ENCODE data around the gene MAN2B2. TPM values are rescaled to one million over a fixed set of nuclear protein-coding genes. Genes with fewer than 3 reads are reported as not detected.
"Not testable (repeated sequence)": the region's sequence is repeated elsewhere in the genome, so short reads cannot be mapped to it uniquely, and the experiment has no call there.

Gene MAN2B2
- total and polyA plus RNA-seq, 7 experiments from 2014 or later: 10.5 to 56.2 (median 32.3) TPM

DNA sequence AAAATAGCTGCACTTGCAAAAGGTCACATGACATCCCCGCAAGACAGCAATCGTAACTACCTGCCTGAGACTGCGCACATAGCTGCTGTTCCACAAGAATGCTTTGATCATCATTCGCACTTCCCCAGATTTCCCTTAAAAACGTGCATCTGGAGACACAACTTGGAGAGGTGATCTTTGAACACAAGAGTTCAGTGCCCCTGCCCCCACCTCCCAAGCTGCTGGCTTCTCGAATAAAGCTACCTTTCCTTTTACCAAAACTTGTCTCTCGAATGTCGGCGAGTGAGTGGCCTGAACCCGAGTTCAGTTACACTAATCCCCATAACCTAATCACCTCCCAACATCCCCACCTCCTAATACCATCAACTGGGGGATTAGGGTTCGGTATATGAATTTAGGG, 51.1 kb downstream of the MAN2B2 start:
- Histone ChIP-seq H3K9me3 (ENCODE audit: control insufficient read depth in 2 of 3, low read length in 3 of 3) (no peaks in the 10 kb centered on the region), H3K36me3 (ENCODE audit: control insufficient read depth in 2 of 3, insufficient read depth in 3 of 3, low read length in 3 of 3) (peaks cover 0 to 8% (median 0%) of the 10 kb centered on the region in 3 experiments), H3K27me3 (ENCODE audit: control insufficient read depth in 2 of 2, insufficient read depth in 2 of 2, low read length in 2 of 2) (no peaks in the 10 kb centered on the region), H3K4me1 (ENCODE audit: control insufficient read depth in 2 of 2, insufficient read depth in 2 of 2, low read length in 2 of 2) (no peaks in the 10 kb centered on the region), H3K27ac (ENCODE audit: low read depth, low read length) (no peak overlapping the region), H3K4me3 (ENCODE audit: low read length) (no peak overlapping the region)
- no peaks in the 10 kb centered on the region for H3K4me1 Mint-ChIP-seq
- no peak for DNase-seq
- CTCF ChIA-PET: interaction anchor here (0.5 kb wide), 1 partner anchor 1166 kb away, joined by 3 read pairs; no protein-coding TSS in a partner anchor
- POLR2A ChIA-PET: no interaction called here
- H3K27ac Mint-ChIP-seq: no peak overlapping the region
- intact Hi-C loops (cut with micrococcal nuclease): no loop called here
- H3K27me3 Mint-ChIP-seq: peaks cover 0 to 8% (median 0%) of the 10 kb centered on the region in 5 donors
- no peak overlapping the region for H3K4me3 Mint-ChIP-seq
- peaks cover 0 to 1% (median 0%) of the 10 kb centered on the region in 11 donors for H3K9me3 Mint-ChIP-seq
- no peak for ATAC-seq
- peaks cover 3 to 10% (median 5%) of the 10 kb centered on the region in 5 donors for H3K36me3 Mint-ChIP-seq

GRCh38 chr4:6627832-6628231, 52.8 kb downstream of the MAN2B2 start:
- Histone ChIP-seq H3K36me3 (ENCODE audit: control insufficient read depth in 2 of 3, insufficient read depth in 3 of 3, low read length in 3 of 3) (peaks cover 0 to under 1% (median 0%) of the 10 kb centered on the region in 3 experiments), H3K4me3 (ENCODE audit: low read length) (no peak overlapping the region), H3K27ac (ENCODE audit: low read depth, low read length) (no peak overlapping the region), H3K27me3 (ENCODE audit: control insufficient read depth in 2 of 2, insufficient read depth in 2 of 2, low read length in 2 of 2) (no peaks in the 10 kb centered on the region), H3K9me3 (ENCODE audit: control insufficient read depth in 2 of 3, low read length in 3 of 3) (no peaks in the 10 kb centered on the region), H3K4me1 (ENCODE audit: control insufficient read depth in 2 of 2, insufficient read depth in 2 of 2, low read length in 2 of 2) (no peaks in the 10 kb centered on the region)
- H3K4me1 Mint-ChIP-seq: no peaks in the 10 kb centered on the region
- H3K27ac Mint-ChIP-seq: no peak overlapping the region
- ChIA-PET POLR2A (no interaction called here), CTCF (no interaction called here)
- H3K9me3 Mint-ChIP-seq: peaks cover 0 to 1% (median 0%) of the 10 kb centered on the region in 11 donors
- H3K27me3 Mint-ChIP-seq: peaks cover 0 to 8% (median 0%) of the 10 kb centered on the region in 5 donors
- intact Hi-C loops (cut with micrococcal nuclease): no loop called here
- ATAC-seq (no peak), DNase-seq (no peak)
- no peak overlapping the region for H3K4me3 Mint-ChIP-seq
- no peaks in the 10 kb centered on the region for H3K36me3 Mint-ChIP-seq

DNA sequence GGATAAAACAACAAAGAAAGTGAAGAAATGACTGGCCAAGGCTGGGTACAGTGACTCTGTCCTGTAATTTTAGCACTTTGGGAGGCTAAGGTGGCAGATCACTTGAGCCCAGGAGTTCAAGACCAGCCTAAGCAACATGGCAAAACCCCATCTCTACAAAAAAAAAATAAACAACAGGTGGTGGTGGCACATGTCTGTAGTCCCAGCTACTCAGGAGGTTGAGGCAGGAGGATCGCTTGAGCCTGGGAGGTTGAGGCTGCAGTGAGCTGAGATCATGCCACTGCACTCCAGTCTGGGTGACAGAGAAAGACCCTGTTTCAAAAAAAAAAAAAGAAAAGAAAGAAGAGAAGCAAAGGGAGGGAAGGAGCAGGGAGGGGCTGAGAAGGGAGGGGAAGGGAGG, 53.5 kb downstream of the MAN2B2 start:
- H3K27me3 Mint-ChIP-seq; DNase-seq; H3K27ac ChIP-seq (ENCODE audit: low read depth, low read length); CTCF ChIA-PET; H3K4me3 ChIP-seq (ENCODE audit: low read length); H3K4me1 ChIP-seq (ENCODE audit: control insufficient read depth in 2 of 2, insufficient read depth in 2 of 2, low read length in 2 of 2); H3K4me1 Mint-ChIP-seq; intact Hi-C loops (cut with micrococcal nuclease); H3K4me3 Mint-ChIP-seq; H3K9me3 ChIP-seq (ENCODE audit: control insufficient read depth in 2 of 3, low read length in 3 of 3); H3K27me3 ChIP-seq (ENCODE audit: control insufficient read depth in 2 of 2, insufficient read depth in 2 of 2, low read length in 2 of 2); H3K36me3 ChIP-seq (ENCODE audit: control insufficient read depth in 2 of 3, insufficient read depth in 3 of 3, low read length in 3 of 3); H3K9me3 Mint-ChIP-seq; ATAC-seq; H3K36me3 Mint-ChIP-seq: not testable (repeated sequence)
- peak overlapping the region in 1 of 9 donors; percentile 17 for H3K27ac Mint-ChIP-seq
- POLR2A ChIA-PET: interaction anchor here (0.7 kb wide), 1 partner anchor 12 kb away, joined by 3 read pairs; the partner anchor contains the start of gene MRFAP1

GRCh38 chr4:6632125-6632524, 57.1 kb downstream of the MAN2B2 start:
- Mint-ChIP-seq H3K4me3 (no peak overlapping the region), H3K27ac (no peak overlapping the region), H3K9me3 (peaks cover 0 to 4% (median 0%) of the 10 kb centered on the region in 11 donors), H3K36me3 (peaks cover 0 to 2% (median 0%) of the 10 kb centered on the region in 5 donors), H3K4me1 (peaks cover 0 to 7% (median 0%) of the 10 kb centered on the region in 7 donors), H3K27me3 (peaks cover 0 to 8% (median 0%) of the 10 kb centered on the region in 5 donors)
- H3K27me3 ChIP-seq (ENCODE audit: control insufficient read depth in 2 of 2, insufficient read depth in 2 of 2, low read length in 2 of 2): no peaks in the 10 kb centered on the region
- POLR2A ChIA-PET: interaction anchor here (0.6 to 1.0 kb wide), 2 partner anchors 9 to 27 kb away, joined by 3 read pairs; partner anchors contain the start of gene MRFAP1
- no peaks in the 10 kb centered on the region for H3K36me3 ChIP-seq (ENCODE audit: control insufficient read depth in 2 of 3, insufficient read depth in 3 of 3, low read length in 3 of 3)
- no peaks in the 10 kb centered on the region for H3K9me3 ChIP-seq (ENCODE audit: control insufficient read depth in 2 of 3, low read length in 3 of 3)
- ATAC-seq (no peak), DNase-seq (no peak)
- CTCF ChIA-PET: no interaction called here
- H3K4me1 ChIP-seq (ENCODE audit: control insufficient read depth in 2 of 2, insufficient read depth in 2 of 2, low read length in 2 of 2): no peaks in the 10 kb centered on the region
- H3K4me3 ChIP-seq (ENCODE audit: low read length): no peak overlapping the region
- no peak overlapping the region for H3K27ac ChIP-seq (ENCODE audit: low read depth, low read length)
- intact Hi-C loops (cut with micrococcal nuclease): no loop called here

DNA sequence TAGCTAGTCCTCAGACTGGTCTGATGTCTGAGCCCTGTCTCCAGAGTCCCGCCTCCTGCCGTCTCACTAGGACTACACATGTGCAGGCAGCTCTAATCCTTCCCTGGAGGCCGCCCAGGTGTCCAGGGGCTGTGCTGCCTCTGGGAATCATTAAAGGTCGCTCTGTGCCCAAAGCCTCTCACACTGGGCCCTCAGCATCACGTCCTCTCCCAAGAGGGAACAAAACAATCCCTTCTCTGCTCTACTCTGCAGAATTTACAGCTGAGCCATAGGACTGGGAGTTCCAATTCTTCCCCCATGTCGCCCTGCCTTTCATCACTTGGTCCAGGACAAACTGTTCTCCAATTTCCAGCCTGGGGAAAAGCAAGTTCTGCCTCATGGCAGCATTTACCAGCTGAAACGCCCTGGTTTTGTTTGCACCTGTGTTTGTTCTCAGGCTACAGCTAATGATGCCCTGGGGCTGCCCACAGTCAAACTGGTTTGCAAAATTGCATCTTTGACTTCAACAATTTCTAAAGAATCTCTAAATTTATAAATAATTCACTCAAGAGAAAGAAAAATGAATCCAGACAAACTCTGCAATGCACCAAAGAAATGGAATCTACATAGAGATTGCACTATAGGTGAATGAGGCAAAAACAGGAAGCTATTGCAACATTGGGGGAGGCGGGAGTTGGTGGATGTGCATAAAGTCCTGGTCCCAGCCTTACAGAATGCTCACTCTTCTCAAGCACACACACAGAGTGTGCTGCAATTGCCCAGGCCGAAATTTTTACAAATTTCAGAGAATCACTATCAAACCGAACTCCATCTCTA, 58.3 kb downstream of the MAN2B2 start:
- intact Hi-C loops (cut with micrococcal nuclease): no loop called here
- no peaks in the 10 kb centered on the region for H3K36me3 ChIP-seq (ENCODE audit: control insufficient read depth in 2 of 3, insufficient read depth in 3 of 3, low read length in 3 of 3)
- no peaks in the 10 kb centered on the region for H3K27me3 ChIP-seq (ENCODE audit: control insufficient read depth in 2 of 2, insufficient read depth in 2 of 2, low read length in 2 of 2)
- no peaks in the 10 kb centered on the region for H3K9me3 ChIP-seq (ENCODE audit: control insufficient read depth in 2 of 3, low read length in 3 of 3)
- no peaks in the 10 kb centered on the region for H3K4me1 ChIP-seq (ENCODE audit: control insufficient read depth in 2 of 2, insufficient read depth in 2 of 2, low read length in 2 of 2)
- Mint-ChIP-seq H3K36me3 (peaks cover 0 to 3% (median 0%) of the 10 kb centered on the region in 5 donors), H3K4me1 (peaks cover 0 to 7% (median under 1%) of the 10 kb centered on the region in 7 donors), H3K4me3 (no peak overlapping the region), H3K9me3 (peaks cover 0 to 4% (median 0%) of the 10 kb centered on the region in 11 donors), H3K27ac (no peak overlapping the region), H3K27me3 (peaks cover 0 to 5% (median 0%) of the 10 kb centered on the region in 5 donors)
- no peak overlapping the region for H3K4me3 ChIP-seq (ENCODE audit: low read length)
- ATAC-seq: peak; percentile 50
- H3K27ac ChIP-seq (ENCODE audit: low read depth, low read length): no peak overlapping the region
- no peak for DNase-seq
- CTCF ChIA-PET: interaction anchor here (0.7 kb wide), 1 partner anchor 41 kb away, joined by 3 read pairs; no protein-coding TSS in a partner anchor
- POLR2A ChIA-PET: interaction anchor here (1.2 kb wide), 1 partner anchor 9 kb away, joined by 4 read pairs; no protein-coding TSS in a partner anchor

- DNase-seq (no peak), ATAC-seq (no peak)
- no peaks in the 10 kb centered on the region for H3K27me3 ChIP-seq (ENCODE audit: control insufficient read depth in 2 of 2, insufficient read depth in 2 of 2, low read length in 2 of 2)
- ChIA-PET CTCF (no interaction called here), POLR2A (no interaction called here)
- no peaks in the 10 kb centered on the region for H3K36me3 ChIP-seq (ENCODE audit: control insufficient read depth in 2 of 3, insufficient read depth in 3 of 3, low read length in 3 of 3)
- H3K27ac ChIP-seq (ENCODE audit: low read depth, low read length): no peak overlapping the region
- no peak overlapping the region for H3K4me3 ChIP-seq (ENCODE audit: low read length)
- H3K4me3 Mint-ChIP-seq: peak overlapping the region in 1 of 10 donors; percentile 6
- no peak overlapping the region for H3K27ac Mint-ChIP-seq
- H3K9me3 Mint-ChIP-seq: peaks cover 0 to 4% (median 0%) of the 10 kb centered on the region in 11 donors
- peaks cover 0 to 7% (median 2%) of the 10 kb centered on the region in 7 donors for H3K4me1 Mint-ChIP-seq
- no peaks in the 10 kb centered on the region for H3K4me1 ChIP-seq (ENCODE audit: control insufficient read depth in 2 of 2, insufficient read depth in 2 of 2, low read length in 2 of 2)
- peaks cover 0 to 3% (median 0%) of the 10 kb centered on the region in 5 donors for H3K36me3 Mint-ChIP-seq
- intact Hi-C loops (cut with micrococcal nuclease): no loop called here
- H3K27me3 Mint-ChIP-seq: peaks cover 0 to 5% (median 0%) of the 10 kb centered on the region in 5 donors
- no peaks in the 10 kb centered on the region for H3K9me3 ChIP-seq (ENCODE audit: control insufficient read depth in 2 of 3, low read length in 3 of 3)
These were observed 59.8 kb downstream of the MAN2B2 start for GRCh38 chr4:6634746-6635145.

All from naive thymus-derived CD4-positive, alpha-beta T cell (primary cell).